HG03378 (cell line): ENCODE data around the gene PDIA6.
"Not testable (repeated sequence)": the region's sequence is repeated elsewhere in the genome, so short reads cannot be mapped to it uniquely, and the experiment has no call there.

Experiments
- ATAC-seq: cut with Tn5 transposase; IDR thresholded peaks from one replicate; pipeline ENCODE4 v1.9.1; 2021; ENCODE audit warnings: mild to moderate bottlenecking, moderate library complexity; ENCODE audit not compliant: unreplicated experiment

The PDIA6 gene

GRCh38 chr2:10813163-10814138, 866 bp upstream of the PDIA6 start:
- not testable (repeated sequence) for ATAC-seq

- ATAC-seq = no peak
These were observed 1.1 kb downstream of the PDIA6 start for GRCh38 chr2:10811517-10811916.

GRCh38 chr2:10810202-10811161, 2.1 kb downstream of the PDIA6 start:
- ATAC-seq = peak; percentile 53

- ATAC-seq = no peak
These were observed 6.0 kb downstream of the PDIA6 start for GRCh38 chr2:10806543-10806942.

- ATAC-seq = not testable (repeated sequence)
These were observed 6.6 kb downstream of the PDIA6 start for GRCh38 chr2:10805990-10806389.

GRCh38 chr2:10802657-10803056, 9.9 kb downstream of the PDIA6 start:
- no peak for ATAC-seq

GRCh38 chr2:10800163-10800562, 12.4 kb downstream of the PDIA6 start:
- ATAC-seq = no peak

GRCh38 chr2:10798783-10799182, 13.8 kb downstream of the PDIA6 start:
- no peak for ATAC-seq

- ATAC-seq = no peak
These were observed 15.9 kb downstream of the PDIA6 start for GRCh38 chr2:10796703-10797102.

- ATAC-seq = no peak
These were observed 17.0 kb downstream of the PDIA6 start for GRCh38 chr2:10795508-10796046.

- ATAC-seq = no peak
These were observed 17.7 kb downstream of the PDIA6 start for GRCh38 chr2:10794876-10795275.

GRCh38 chr2:10793816-10794215, 18.8 kb downstream of the PDIA6 start:
- ATAC-seq = no peak

GRCh38 chr2:10792660-10793400, 19.8 kb downstream of the PDIA6 start:
- ATAC-seq = no peak

GRCh38 chr2:10792001-10792634, 20.5 kb downstream of the PDIA6 start:
- peak; percentile 59 for ATAC-seq

GRCh38 chr2:10790228-10790973, 22.2 kb downstream of the PDIA6 start:
- peak; percentile 69 for ATAC-seq

GRCh38 chr2:10788855-10789254, 23.7 kb downstream of the PDIA6 start:
- ATAC-seq = no peak

- no peak for ATAC-seq
These were observed 25.2 kb downstream of the PDIA6 start for GRCh38 chr2:10787176-10787968.

- no peak for ATAC-seq
These were observed 26.2 kb downstream of the PDIA6 start for GRCh38 chr2:10786240-10786982.
